Stimulated activated memory B cell treated with anti-CD40 and anti-IgM and Interleukin-4, amounts not matched to agents 10 μg/mL and 1 μg/mL and 100 μg/mL, for 72 hours (primary cell): ENCODE results near the gene ITGAX.

Experiments
- ATAC-seq: fragments of 150-1000 bp; cut with Tn5 transposase; 2 replicates; pipeline ENCODE4 v1.10.0; 2021
- H3K27ac Mint-ChIP-seq: one replicate; pipeline ENCODE4 v1.8.0; 2022; ENCODE audit warnings: mild to moderate bottlenecking, mixed read lengths
- H3K27me3 Mint-ChIP-seq: one replicate; pipeline ENCODE4 v1.8.0; 2022; ENCODE audit warnings: mixed read lengths
- H3K36me3 Mint-ChIP-seq: one replicate; pipeline ENCODE4 v1.8.0; 2022; ENCODE audit warnings: mixed read lengths
- H3K4me1 Mint-ChIP-seq: one replicate; pipeline ENCODE4 v1.8.0; 2022; ENCODE audit warnings: mixed read lengths
- H3K4me3 Mint-ChIP-seq: one replicate; pipeline ENCODE4 v1.8.0; 2022; ENCODE audit warnings: mild to moderate bottlenecking, moderate library complexity, mixed read lengths
- H3K9me3 Mint-ChIP-seq: one replicate; pipeline ENCODE4 v1.8.0; 2022; ENCODE audit warnings: mixed read lengths

ITGAX gene

GRCh38 chr16:31357324-31358109 lies 2.5 kb downstream of the ITGAX start:
- Mint-ChIP-seq H3K9me3 (no peaks in the 10 kb centered on the region), H3K4me1 (peaks cover 54% of the 10 kb centered on the region), H3K27me3 (no peaks in the 10 kb centered on the region), H3K36me3 (peaks cover 13% of the 10 kb centered on the region), H3K4me3 (peak overlapping the region; percentile 80), H3K27ac (peak overlapping the region; percentile 90)
- no peak for ATAC-seq

- peak overlapping the region; percentile 38 for H3K27ac Mint-ChIP-seq
Measured at GRCh38 chr16:31360251-31360650, 5.3 kb downstream of the ITGAX start.

GRCh38 chr16:31361201-31362110 lies 6.5 kb downstream of the ITGAX start:
- ATAC-seq = no peak
- Mint-ChIP-seq H3K27me3 (no peaks in the 10 kb centered on the region), H3K9me3 (no peaks in the 10 kb centered on the region), H3K36me3 (peaks cover 17% of the 10 kb centered on the region), H3K4me1 (peaks cover 30% of the 10 kb centered on the region), H3K27ac (peak overlapping the region; percentile 38), H3K4me3 (no peak overlapping the region)

More at GRCh38 chr16:31360251-31360650, 5.3 kb downstream of the ITGAX start:
- no peaks in the 10 kb centered on the region for H3K27me3 Mint-ChIP-seq
- no peak overlapping the region for H3K4me3 Mint-ChIP-seq
- no peaks in the 10 kb centered on the region for H3K9me3 Mint-ChIP-seq
- H3K36me3 Mint-ChIP-seq = peaks cover 13% of the 10 kb centered on the region
- peaks cover 36% of the 10 kb centered on the region for H3K4me1 Mint-ChIP-seq
- ATAC-seq = no peak

- Mint-ChIP-seq H3K27ac (no peak overlapping the region), H3K36me3 (peaks cover 21% of the 10 kb centered on the region), H3K9me3 (no peaks in the 10 kb centered on the region), H3K4me1 (peaks cover 27% of the 10 kb centered on the region), H3K4me3 (no peak overlapping the region), H3K27me3 (no peaks in the 10 kb centered on the region)
- ATAC-seq = peak; percentile 28
Measured at GRCh38 chr16:31362476-31363405, 7.8 kb downstream of the ITGAX start.

DNA sequence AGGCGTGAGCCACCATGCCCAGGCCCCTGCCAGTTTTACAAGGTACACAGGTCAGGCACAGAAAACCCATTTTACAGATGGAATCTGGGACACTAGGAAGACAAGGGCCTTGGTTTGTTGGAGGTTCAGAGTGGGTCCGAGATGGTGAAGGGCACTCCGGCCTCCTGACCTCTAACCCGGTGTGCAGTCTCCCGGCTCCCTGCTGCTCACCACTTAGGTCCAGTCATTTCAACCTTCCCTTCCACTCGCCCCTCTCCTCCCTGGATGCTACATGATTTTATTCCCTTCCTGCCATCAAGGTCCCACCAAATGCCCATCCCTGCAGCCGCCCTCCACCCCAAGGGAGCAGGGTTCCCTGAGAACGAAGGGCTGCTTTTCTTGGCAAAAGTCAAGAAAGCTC lies 8.7 kb downstream of the ITGAX start:
- Mint-ChIP-seq H3K4me1 (peaks cover 25% of the 10 kb centered on the region), H3K27me3 (no peaks in the 10 kb centered on the region), H3K4me3 (no peak overlapping the region), H3K36me3 (peaks cover 24% of the 10 kb centered on the region), H3K9me3 (no peaks in the 10 kb centered on the region), H3K27ac (peak overlapping the region; percentile 3)
- no peak for ATAC-seq

DNA sequence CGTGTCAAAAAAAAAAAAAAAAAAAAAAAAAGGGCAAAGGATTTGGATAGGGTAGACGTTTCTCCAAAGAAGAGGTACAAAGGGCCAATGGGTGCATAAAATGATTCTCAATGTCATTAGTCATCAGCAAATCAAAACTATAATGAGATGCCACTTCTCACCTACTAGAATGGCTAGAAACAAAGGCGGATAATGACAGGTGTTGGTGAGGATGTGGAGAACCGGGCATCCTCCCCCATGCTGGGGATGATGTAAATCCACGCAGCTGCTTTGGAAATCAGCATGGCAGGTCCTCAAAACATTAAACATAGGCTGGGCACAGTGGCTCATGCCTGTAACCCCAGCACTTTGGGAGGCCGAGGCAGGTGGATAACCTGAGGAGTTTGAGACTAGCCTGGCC lies 9.4 kb downstream of the ITGAX start:
- no peak for ATAC-seq
- H3K27me3 Mint-ChIP-seq = no peaks in the 10 kb centered on the region

DNA sequence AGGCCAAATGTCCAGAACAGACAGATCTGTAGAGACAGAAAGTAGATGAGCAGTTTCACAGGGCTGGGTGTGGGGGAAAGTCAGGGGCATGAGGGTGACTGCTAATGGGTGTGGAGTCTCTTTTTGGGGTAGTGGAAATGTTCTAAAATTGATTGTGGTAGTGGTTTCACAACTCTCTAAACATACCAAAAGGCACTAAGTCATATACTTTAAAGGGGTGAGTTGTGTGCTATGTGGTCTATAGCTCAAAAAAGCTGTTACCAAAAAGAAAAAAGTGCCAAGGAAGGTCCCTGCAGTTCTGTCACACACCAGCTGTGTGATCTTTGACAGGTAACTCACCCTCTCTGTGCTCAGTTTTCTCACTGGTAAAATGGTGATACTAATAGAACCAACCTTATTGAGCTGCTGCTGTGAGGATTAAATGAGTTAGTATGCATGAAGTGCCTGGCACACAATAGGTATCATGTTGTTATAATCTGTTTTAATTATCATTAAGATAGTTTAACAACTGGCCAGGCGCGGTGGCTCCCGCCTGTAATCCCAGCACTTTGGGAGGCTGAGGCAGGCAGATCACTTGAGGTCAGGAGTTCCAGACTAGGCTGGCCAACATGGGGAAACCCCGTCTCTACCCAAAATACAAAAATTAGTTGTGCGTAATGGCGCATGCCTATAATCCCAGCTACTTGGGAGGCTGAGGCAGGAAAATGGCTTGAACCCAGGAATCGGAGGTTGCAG lies 10.3 kb downstream of the ITGAX start:
- H3K4me1 Mint-ChIP-seq = peaks cover 25% of the 10 kb centered on the region
- peak; percentile 6 for ATAC-seq
- peak overlapping the region; percentile 3 for H3K27ac Mint-ChIP-seq
- H3K4me3 Mint-ChIP-seq = no peak overlapping the region
- H3K36me3 Mint-ChIP-seq = peaks cover 24% of the 10 kb centered on the region
- no peaks in the 10 kb centered on the region for H3K27me3 Mint-ChIP-seq
- no peaks in the 10 kb centered on the region for H3K9me3 Mint-ChIP-seq

More for the DNA sequence above, 9.4 kb downstream of the ITGAX start:
- Mint-ChIP-seq H3K4me3 (no peak overlapping the region), H3K27ac (peak overlapping the region; percentile 3), H3K9me3 (no peaks in the 10 kb centered on the region), H3K4me1 (peaks cover 25% of the 10 kb centered on the region), H3K36me3 (peaks cover 24% of the 10 kb centered on the region)

GRCh38 chr16:31367853-31368252 lies 12.9 kb downstream of the ITGAX start:
- Mint-ChIP-seq H3K4me3 (no peak overlapping the region), H3K36me3 (peaks cover 26% of the 10 kb centered on the region), H3K4me1 (peaks cover 25% of the 10 kb centered on the region), H3K27me3 (no peaks in the 10 kb centered on the region), H3K9me3 (no peaks in the 10 kb centered on the region), H3K27ac (no peak overlapping the region)
- no peak for ATAC-seq

DNA sequence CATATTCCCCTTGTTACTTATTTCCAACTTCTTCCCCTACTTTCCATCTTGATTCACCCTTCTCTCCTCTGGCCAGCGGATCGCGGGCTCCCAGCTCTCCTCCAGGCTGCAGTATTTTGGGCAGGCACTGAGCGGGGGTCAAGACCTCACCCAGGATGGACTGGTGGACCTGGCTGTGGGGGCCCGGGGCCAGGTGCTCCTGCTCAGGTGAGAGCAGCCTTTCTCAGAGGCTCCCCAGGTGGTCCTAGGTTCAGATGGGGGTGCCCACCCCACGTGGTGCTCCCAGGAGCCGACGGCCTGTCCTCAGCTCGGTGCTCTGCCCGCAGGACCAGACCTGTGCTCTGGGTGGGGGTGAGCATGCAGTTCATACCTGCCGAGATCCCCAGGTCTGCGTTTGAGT lies 16.0 kb downstream of the ITGAX start:
- H3K9me3 Mint-ChIP-seq = peaks cover 2% of the 10 kb centered on the region
- no peak overlapping the region for H3K27ac Mint-ChIP-seq
- H3K36me3 Mint-ChIP-seq = peaks cover 39% of the 10 kb centered on the region
- no peak overlapping the region for H3K4me3 Mint-ChIP-seq
- no peaks in the 10 kb centered on the region for H3K27me3 Mint-ChIP-seq
- peaks cover 17% of the 10 kb centered on the region for H3K4me1 Mint-ChIP-seq
- peak; percentile 12 for ATAC-seq

- Mint-ChIP-seq H3K27ac (no peak overlapping the region), H3K27me3 (no peaks in the 10 kb centered on the region), H3K4me1 (peaks cover 14% of the 10 kb centered on the region), H3K36me3 (peaks cover 33% of the 10 kb centered on the region), H3K4me3 (no peak overlapping the region), H3K9me3 (peaks cover 2% of the 10 kb centered on the region)
- no peak for ATAC-seq
Measured at GRCh38 chr16:31371619-31372484, 16.9 kb downstream of the ITGAX start.

DNA sequence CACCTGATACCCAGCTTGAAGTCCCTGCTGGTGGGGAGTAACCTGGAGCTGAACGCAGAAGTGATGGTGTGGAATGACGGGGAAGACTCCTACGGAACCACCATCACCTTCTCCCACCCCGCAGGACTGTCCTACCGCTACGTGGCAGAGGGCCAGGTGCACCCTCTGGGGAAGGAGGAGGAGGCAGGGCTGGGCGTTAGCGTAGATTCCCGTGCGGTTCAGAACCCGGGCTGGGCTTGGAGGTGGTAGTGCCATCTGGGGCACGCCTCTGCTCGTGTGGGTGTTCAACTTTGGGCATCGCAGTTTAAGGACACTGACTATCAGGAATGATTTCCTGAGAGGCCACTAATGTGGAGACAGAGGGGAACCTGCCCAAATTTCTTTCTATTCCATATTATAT lies 18.3 kb downstream of the ITGAX start:
- Mint-ChIP-seq H3K27ac (no peak overlapping the region), H3K4me3 (no peak overlapping the region), H3K4me1 (peaks cover 13% of the 10 kb centered on the region), H3K9me3 (peaks cover 2% of the 10 kb centered on the region), H3K36me3 (peaks cover 37% of the 10 kb centered on the region), H3K27me3 (no peaks in the 10 kb centered on the region)
- no peak for ATAC-seq

GRCh38 chr16:31375231-31375630 lies 20.3 kb downstream of the ITGAX start:
- Mint-ChIP-seq H3K27ac (no peak overlapping the region), H3K27me3 (no peaks in the 10 kb centered on the region), H3K4me3 (no peak overlapping the region), H3K36me3 (peaks cover 48% of the 10 kb centered on the region), H3K9me3 (peaks cover 2% of the 10 kb centered on the region), H3K4me1 (peaks cover 13% of the 10 kb centered on the region)
- no peak for ATAC-seq

DNA sequence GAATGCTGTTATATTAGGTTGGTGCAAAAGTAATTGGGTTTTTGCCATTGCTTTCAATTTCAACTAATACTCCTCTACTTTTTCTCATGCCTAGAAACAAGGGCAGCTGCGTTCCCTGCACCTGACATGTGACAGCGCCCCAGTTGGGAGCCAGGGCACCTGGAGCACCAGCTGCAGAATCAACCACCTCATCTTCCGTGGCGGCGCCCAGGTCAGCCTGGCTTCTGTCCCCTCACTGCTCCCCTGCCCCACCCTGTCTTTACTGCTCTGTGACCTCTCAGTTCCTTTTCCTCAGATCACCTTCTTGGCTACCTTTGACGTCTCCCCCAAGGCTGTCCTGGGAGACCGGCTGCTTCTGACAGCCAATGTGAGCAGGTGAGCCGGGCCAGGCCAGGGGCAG lies 21.7 kb downstream of the ITGAX start:
- Mint-ChIP-seq H3K27ac (no peak overlapping the region), H3K9me3 (peaks cover 2% of the 10 kb centered on the region), H3K36me3 (peaks cover 49% of the 10 kb centered on the region), H3K27me3 (no peaks in the 10 kb centered on the region), H3K4me3 (no peak overlapping the region), H3K4me1 (peaks cover 13% of the 10 kb centered on the region)
- ATAC-seq = peak; percentile 46
